Activated CD8-positive, alpha-beta memory T cell treated with anti-CD3 and anti-CD28 coated beads, Interleukin-2, amount 50 U/mL, for 24 hours (primary cell): ENCODE data around the gene GALNT14.

Source experiments
- DNase-seq: peaks from one replicate; pipeline ENCODE4 v3.0.0-alpha.2; 2020; ENCODE audit errors: extremely low read depth

Gene GALNT14

DNA sequence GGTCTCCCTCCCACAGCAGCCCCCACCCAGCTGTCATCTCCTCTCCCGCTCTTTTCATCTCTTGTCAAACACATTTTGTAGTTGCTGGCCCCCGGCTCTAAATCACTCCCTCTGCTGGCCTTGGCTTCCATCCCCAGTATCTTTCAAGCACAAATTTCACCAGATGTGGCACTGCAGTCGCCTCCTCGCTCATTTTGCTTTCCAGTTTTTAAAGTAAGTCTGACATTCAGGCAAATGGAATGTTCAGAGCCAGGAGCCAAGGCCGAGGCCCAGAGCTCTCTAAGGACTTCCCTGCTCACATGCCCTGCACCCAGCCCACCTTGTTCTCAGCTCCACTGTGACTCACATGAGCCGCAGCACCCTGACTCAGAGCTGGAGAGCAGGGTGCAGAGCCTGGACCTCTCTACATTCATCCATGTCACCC, 158.4 kb downstream of the GALNT14 start:
- no peak for DNase-seq

DNA sequence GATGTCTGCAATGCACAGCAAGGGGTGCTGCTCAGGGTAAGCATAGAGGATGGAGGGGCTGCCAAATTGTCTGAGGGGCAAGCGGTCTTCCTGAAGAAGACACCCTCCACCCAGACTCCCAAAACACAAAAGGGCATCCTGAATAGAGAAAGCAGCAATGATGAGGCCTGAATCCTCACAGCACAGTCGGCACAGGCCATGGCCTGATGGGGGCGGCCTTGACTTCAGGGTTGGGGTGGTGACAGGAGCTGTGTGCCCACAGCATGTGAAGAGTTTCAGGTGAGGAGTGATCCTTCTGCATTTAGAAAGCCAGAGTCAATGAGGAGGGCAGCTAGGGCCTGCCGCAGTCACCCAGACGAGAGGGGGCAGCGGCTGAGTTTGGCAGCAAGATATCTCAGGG, 159.4 kb downstream of the GALNT14 start:
- DNase-seq: no peak

DNA sequence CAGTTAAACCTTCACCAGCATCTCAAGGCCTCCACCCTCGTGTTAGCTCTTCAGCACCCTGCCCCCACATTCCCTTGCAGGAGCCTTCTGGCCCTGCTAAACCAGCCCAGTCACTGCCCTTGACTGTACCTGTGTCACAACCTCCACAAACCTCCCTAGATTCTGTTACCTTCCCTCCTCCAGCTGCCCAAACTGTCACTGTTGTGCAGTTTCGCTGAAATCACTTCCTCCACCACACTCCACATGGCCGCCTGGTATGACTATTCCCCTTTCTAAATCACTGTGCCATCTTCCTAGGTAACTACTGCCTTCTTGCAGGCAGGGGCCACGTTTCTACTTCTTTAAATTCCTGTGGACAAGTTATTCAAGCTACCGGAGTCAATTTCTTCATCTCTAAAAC, 160.2 kb downstream of the GALNT14 start:
- DNase-seq: no peak

DNA sequence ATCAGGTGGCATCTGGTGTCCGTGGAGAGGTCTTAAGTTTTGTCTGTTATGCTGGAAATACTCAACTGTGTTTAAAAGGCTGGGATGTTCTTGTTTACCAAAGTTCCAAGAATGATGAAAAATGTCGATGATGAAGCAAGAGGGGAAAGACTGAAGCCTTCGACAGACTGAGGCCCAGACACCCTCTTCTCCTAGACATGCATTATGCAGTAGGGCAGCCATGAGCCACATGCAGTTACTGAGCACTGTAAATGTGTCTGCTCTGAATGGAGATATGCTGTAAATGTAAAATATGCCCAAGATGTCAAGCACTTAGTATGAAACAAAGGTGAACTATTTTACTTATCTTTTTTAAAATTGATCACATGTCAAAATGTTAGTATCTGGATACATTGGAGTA, 163.1 kb downstream of the GALNT14 start:
- DNase-seq: no peak

DNA sequence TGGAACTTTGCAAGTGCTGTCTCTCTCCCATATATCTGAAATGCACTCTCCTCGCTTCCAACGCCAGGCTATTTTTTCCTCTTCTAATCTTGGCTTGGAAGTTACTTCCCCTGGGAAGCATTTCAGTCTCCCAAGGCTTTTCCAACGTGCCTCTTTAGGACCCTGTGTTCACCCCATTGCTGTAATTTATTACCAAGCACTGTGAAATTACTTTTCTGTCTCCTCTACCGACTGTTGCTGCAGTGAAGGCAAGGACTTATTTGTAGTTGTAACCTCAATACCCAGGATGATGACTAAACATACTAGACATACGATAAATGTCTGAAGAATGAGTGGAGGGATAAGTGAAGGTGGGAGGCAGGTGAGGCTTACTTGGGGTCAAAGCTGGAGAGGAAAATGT, 163.7 kb downstream of the GALNT14 start:
- DNase-seq: no peak

DNA sequence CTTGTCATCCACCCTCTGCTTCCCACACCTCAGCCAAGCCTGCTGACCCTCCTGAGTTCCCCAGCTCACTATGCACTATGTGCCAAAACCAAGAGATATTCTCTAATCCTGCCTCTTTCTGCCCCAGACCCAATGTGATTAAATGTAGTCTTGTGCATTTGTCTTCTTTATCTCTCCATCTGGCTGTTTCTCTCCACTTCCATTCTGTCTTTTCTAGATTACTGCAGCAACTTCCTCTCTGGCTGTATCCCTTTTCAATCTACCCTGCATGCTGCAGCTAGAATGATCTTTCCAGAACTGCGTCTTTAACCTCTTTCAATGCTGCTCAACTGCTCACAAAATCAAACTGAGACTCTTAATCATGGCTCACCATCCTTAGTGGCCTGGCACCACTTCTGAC, 164.1 kb downstream of the GALNT14 start:
- no peak for DNase-seq

DNA sequence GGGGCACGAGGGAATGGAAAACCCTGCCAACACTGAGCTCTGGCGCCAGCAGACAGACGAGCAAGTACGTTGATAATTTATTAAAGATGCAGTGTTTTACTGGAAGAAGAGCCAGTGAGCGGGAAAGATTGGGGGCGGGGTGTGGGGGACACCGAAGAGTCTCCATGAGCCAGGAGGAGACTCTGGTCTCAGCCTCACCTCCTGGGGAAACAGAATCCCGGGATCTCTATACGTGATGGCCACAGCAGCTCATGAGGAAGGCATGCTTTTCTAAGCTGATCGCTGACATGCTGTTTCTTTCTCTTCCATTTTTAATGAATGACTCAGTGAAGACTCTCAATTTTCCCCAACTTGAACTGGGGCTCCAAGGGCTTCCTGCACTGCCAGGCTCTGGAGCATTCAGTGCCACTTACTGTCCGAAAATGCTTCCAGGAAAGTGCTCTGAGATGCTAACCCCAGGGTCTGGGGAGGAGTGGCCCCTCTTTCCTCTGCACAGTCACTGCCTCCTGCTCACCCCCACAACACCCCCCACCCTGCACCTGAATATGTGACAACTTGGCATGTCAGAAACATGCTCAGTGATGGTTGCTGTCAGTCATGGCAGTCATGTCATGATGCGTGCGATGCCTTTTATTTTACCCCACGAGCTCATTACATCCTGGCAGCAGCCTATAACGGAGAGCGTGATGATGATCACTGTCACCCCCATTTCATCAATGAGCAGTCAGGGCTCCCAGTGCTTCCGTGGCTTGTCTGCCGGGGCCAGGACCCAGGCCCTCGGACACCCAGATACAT, 166.8 kb downstream of the GALNT14 start:
- DNase-seq: no peak

DNA sequence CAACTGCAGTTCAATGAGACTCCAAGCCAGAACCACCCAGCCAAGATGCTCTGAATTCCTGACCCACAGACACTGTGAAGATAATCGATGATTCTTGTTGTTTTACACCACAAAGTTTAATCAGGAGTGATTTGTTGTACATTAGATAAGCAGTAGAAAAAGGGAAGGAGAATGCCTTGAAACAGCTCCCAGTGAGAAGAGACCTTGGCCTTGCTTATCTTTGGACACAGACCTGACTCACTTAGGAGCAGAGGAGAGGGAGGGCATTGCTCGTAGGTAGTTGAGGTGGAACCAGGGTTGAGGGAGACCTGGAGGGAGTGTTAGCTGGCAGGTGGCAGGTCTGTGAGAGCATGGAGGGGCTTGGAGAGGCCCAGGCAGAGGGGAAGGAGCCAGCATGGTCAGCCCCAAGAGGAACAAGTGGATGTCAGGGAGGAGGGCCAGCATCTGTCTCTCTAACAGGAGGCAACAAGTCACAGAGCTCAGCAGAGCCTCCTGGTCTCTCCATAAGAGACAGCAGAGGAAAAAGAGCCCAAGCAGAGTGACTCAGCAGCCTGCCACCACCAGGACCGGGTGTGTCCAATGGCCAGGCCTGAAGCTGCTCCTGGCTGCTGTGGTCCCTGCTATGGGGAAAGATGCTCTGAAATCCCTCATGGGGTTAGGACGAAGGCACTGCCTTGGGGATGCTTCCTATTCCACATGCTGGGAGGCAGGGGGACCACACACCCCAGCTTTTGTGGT, 169.4 kb downstream of the GALNT14 start:
- DNase-seq: no peak

DNA sequence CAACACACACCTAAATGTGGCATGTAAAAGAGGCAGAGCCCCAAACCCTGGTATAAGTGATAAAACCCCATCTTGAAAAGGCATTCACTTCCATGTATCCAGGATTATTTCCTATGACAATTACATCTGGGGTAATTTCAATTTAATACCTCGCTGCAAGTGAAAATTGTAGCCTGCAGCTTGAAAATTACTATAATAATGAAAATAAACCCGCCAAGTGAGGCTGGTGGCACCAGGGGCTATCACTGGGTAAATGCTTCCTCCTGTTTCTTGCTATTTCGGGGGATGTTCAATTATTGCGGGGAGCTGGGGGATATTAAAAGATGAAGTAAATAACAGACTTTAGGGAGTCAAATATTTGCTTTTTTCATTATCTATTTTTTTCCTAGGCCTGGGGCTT, 171.5 kb downstream of the GALNT14 start:
- no peak for DNase-seq

DNA sequence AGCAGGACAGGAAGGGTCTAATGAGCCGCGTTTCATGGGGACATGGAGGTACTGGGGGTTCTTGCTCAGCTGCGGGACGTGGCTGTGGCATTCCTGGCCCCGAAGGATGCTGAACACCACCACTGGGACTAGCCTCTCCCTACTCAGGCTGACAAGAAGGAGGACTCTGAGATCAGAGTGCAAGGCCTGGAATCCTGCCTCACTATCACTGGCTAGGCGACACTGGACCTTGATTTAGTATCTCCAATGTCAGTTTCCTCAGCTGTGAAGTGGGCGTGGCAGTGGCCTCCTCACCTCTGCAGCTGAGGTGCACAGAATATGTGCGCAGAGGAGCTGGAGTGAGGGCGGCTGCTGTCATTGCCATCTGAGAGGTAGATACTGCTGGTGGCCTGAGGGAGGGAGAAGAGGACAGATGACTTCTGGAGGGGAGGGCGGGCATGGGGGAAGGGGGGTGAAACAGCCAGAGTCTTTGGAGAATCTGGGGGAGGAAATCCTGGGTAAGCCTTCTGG, 173.2 kb downstream of the GALNT14 start:
- no peak for DNase-seq

DNA sequence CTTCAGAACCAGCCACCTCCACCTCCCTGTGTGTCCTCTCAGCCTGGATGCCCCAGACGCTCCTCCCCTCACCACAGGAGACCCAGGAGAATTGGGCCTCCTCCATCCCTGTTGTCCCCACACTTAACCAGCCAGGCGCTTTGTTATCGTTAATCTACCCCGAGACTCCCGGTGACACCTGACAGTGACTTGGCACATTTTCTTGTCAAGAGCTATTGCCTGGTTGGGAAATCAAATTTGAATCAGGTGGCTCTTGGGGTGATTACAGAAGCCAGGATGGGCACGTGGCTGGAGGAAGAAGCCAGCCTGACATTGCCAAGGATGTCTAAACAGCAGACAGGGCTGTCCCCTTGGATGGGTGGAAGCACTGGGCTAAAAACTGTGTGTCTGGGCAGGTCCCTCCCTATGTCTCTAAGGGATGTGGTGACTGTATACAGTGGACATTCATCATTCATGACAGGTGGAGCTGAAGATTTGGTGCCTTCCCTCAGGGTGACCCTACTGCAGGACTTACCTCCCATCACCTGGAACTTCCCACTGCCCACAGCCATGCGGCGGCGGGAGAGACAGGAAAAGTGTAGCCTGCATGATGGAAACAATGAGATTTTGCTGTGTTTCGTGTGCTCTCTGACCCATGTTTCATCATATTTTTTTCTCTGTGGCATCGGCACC, 173.8 kb downstream of the GALNT14 start:
- no peak for DNase-seq

DNA sequence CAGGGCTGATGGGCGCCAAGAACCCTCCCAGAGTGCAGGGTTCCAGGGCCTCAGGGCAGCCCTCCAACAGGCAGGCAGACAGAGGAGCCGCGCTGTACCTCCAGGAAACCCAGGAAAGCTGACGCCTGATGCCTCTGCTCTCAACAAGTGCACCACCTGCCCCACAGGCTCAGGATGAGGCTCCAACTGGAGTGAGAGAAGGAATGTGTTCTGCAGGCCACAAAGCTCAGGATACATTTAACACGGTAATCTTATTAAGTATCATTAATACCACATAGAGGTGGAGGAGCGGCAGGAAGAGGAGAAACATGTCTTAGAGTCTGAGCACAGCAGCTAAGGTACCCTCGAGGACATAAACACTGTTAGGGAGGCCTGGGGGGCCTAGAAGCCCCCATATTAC, 175.1 kb downstream of the GALNT14 start:
- no peak for DNase-seq

DNA sequence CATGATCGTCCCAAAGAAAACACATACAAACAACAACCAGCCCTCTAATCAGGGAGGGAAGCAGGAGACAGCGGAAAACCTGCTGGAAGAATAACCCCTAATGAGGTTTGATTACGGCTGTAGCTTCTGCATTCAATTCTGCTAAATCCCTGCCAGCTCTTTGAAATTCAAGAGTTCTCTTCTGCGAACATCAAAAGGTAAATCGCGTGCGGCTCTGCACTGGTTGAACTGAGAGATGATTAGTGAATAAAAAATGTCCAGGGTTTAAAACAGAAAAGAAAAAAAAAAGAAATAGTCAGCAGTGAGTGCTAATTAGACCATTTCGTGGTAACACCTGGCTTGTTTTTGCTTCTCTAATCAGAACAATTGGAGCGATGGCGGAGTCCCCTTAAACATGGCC, 178.0 kb downstream of the GALNT14 start:
- no peak for DNase-seq

DNA sequence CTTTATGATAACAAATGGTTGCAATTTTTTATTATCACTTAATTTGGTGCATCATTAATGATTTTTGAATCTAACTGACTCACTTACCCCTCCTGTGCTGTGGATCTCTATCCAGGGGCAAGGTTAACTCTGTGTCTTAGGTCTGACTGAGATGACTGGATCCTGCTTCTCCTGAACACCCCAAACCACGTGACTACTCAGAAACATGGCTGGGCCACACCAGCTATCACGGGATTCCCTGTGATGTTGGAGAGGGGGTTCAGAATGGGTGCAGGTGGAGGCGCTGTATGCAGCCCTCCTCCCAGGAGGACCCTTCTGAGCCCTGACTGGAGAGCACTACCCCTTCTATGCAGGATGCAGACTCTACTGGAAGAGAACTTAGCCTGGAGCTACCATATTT, 178.6 kb downstream of the GALNT14 start:
- no peak for DNase-seq

DNA sequence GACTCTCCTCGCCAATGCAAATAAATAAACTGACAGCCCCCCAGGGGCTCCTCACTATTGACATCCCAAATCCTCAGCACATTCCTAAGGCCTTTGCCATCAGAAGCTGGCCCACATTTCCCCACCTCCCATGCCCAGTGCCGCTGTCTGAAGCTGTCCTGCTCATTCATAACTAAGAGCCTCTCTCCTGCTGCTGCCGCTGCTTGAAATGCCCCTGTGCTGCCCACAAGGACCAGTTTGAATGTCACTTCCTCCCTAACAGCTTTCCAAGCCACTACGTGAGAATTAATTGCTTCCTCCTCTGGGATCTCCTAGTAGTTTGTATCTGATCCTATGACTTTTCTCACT, 179.3 kb downstream of the GALNT14 start:
- no peak for DNase-seq

DNA sequence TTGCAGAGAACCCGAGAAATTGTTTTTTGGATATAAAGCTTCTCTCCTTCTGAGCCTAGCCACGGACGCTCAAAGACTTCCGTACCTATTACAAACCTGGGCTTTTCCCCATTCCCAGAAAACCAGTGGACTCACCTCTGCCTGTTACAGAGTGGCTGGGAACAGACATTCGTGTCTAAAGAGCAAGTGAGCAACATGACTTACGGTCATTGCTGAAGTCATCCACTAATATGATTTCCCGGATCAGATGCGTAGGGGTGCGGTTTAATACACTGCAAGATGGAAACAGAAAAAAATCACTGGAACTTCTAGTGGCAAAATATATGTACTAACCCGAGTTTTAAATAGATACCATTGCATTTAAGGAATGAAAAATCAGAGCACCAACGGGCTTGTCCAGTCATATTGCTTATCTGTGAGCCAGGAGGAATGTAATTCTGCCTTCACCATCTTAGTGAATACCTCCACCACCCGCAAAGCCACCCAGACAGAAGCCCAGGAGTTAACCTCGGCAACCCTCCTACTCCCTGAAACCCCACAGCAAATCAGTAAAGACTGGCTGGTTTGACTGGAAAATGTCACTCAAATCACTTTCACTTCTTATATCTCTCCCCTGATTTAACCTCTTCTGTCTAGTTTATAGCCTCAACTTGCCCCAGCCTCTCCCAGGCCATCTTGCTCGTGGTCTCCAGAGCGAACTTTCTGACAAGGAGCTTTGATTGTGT, 179.9 kb downstream of the GALNT14 start:
- DNase-seq: no peak

DNA sequence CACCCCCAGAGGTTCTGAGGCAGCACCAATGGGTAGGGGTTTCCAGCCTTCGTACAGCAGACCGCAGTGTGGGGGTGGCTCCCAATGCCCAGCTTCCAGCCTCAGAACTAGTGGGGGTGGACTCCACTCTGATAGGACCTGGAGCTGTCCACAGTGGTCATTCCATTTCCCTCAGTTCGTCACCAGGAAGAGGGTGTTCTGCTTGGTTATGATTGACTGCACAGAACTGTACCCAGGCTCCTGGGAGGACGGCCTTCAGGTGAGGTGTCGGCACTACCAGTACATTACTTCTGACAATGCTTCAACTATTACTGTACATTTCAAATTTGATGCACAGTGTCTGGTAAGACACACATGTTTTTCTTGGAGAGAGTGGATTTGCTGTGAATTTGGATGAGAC, 180.6 kb downstream of the GALNT14 start:
- DNase-seq: no peak

DNA sequence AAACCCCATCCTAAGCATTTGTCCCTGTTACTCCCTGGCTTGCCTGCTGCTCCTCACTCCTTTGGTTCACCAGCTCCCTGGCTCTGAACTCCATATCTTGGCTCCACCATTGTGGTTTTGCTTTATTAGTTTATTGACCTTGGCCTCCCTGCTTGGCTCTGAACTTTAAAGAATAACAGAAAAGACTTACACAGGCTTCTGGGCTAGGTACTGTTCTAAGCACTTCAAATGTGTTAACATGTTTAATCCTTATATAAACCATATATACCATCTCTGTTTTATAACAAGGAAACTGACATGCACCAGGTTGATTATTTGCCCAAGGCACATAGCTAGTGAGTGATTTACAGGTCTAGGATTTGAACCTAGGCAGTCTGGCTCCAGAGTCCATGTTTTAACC, 181.2 kb downstream of the GALNT14 start:
- DNase-seq: no peak

DNA sequence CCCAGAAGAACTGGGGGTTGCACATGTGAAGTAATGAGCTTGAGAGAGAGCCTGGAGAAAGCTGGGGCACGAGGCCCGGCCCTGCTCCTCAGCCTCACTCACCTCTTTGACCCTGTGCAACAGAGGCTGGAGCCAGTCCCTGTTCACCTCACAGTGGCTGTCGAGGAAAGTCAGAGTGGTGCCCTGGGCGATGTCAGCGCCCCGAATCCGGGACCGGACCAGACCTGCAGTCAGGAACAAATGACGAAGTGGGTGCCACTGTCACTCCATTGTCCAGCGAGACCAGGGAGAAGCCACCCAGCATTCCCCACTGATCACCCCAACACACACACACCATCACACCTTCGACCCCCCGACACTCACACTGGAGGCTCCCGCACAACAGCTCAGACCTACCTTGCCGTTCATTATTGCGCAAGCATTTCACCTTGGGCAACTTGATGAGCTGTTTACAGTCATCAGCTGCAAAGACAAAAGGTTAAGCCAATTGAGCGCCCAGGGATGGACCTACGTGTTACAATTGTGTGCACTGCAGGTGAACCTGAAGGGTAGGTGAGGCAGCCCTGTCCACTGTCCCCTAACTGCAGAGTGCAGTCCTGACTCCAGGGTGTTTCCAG, 182.6 kb downstream of the GALNT14 start:
- DNase-seq: no peak

DNA sequence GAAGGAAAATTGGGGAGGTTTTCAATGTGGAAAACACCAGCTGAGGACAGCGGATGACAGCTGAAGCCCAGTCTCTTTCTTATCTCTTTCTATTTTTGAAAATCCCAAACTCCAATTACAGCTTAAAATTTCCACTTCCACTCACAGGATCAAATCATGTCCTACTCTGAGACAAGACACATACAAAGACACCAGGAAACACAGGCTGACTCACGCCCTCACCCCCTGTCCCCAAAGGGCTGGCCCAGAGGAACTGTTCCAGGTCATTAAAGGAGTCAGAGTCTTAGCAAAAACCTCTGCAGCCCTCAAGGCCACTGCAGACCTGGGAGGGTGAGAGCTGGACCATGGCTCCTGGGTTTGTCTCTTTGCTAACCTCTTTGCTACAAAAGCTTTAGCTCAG, 187.9 kb downstream of the GALNT14 start:
- DNase-seq: no peak

DNA sequence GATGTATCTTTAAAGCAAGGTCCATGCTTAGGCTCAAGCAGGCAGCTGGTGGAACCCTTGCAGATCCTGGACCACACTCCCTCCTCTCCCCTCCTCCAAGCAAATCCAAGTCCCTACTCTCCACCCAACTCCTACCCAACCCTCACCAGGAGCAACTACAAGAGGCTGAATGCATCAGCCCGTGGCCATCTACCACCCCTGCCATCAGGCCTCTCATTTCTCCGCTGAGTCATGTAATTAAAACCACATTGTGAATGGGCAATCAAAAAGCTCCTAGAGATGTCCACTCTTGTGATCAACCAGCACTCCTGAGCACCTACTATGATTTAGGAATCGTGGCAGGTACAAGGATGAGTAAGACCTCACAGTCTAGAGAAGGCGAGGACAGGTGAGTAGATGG, 188.8 kb downstream of the GALNT14 start:
- DNase-seq: no peak

DNA sequence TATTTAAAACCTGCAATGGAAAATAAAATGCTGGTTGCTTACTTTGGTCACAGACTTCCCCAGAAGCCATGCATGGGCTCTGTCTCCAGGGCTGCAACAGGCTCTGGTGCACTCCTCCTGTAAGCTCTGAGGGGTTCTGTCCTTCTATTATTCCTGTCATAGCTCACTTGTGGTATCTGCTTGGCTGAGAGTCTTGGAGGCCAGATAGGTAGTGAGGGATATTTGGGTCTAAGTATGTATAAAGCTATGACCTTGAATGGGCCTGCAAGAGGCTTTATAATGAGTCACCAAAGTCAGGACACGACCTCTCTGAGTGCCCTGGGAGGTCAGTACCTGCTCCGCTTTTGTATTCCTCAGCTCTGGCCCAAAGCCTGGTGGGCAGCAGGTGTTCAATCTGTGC, 189.4 kb downstream of the GALNT14 start:
- DNase-seq: no peak
